Measurements from ENCODE around the gene HSPA4L.

Gene HSPA4L
- long read RNA-seq, donor 1, result 0 reads
- long read RNA-seq, donor 2, full-length matches to known transcripts, result 1 of 1 reads
- long read RNA-seq, donor 2, partial matches to known transcripts, result 0 of 1 reads
- long read RNA-seq, donor 2, other reads (novel, unspliced or antisense), result 0 of 1 reads
- long read RNA-seq, donor 3, full-length matches to known transcripts, result 1 of 1 reads
- long read RNA-seq, donor 3, partial matches to known transcripts, result 0 of 1 reads
- long read RNA-seq, donor 3, other reads (novel, unspliced or antisense), result 0 of 1 reads
- long read RNA-seq, donor 4, result 0 reads
- long read RNA-seq, donor 5, full-length matches to known transcripts, result 1 of 1 reads
- long read RNA-seq, donor 5, partial matches to known transcripts, result 0 of 1 reads
- long read RNA-seq, donor 5, other reads (novel, unspliced or antisense), result 0 of 1 reads
- long read RNA-seq, donor 6, full-length matches to known transcripts, result 1 of 1 reads
- long read RNA-seq, donor 6, partial matches to known transcripts, result 0 of 1 reads
- long read RNA-seq, donor 6, other reads (novel, unspliced or antisense), result 0 of 1 reads
- long read RNA-seq, donor 7, full-length matches to known transcripts, result 1 of 1 reads
- long read RNA-seq, donor 7, partial matches to known transcripts, result 0 of 1 reads
- long read RNA-seq, donor 7, other reads (novel, unspliced or antisense), result 0 of 1 reads
- long read RNA-seq, donor 8, result 0 reads

DNA sequence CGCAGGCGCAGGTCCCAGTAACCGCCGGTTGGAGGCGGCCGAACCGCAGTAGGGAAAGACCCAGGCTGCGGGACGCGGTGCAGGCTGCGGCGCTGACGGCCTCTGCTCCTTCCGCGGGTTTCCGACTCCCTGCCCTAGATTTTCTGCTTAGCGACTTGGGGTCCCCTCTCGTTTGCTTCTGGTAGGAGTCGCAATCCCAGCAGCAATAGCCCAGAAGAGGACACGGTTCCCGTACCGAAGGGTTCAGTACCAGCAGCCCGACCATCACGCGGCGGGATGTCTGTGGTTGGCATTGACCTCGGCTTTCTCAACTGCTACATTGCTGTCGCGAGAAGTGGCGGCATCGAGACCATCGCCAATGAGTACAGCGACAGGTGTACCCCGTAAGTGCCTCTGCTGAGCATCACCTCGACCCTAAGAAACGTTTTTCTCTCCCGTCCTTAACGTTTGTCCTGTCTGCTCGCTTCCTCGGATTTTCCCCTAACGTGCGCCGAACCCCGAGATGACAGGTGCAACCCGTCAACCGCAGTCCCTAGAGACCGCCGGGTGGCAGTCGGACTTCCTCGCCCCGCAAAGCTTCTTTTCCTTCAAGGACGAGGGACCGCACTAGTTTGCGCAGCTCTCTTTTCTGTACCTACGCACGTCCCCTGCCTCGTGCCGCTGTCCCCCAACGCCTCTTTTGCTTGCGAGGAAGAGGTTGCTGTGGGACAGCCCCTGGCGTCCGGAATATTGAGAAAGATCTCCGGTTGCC is at the start of gene HSPA4L:
HSPA4L (plus strand) TSS at position 48 of the 751 bp plus-strand sequence; CDS start at position 277, 229 bp downstream.
- peak; percentile 88 for DNase-seq

DNA sequence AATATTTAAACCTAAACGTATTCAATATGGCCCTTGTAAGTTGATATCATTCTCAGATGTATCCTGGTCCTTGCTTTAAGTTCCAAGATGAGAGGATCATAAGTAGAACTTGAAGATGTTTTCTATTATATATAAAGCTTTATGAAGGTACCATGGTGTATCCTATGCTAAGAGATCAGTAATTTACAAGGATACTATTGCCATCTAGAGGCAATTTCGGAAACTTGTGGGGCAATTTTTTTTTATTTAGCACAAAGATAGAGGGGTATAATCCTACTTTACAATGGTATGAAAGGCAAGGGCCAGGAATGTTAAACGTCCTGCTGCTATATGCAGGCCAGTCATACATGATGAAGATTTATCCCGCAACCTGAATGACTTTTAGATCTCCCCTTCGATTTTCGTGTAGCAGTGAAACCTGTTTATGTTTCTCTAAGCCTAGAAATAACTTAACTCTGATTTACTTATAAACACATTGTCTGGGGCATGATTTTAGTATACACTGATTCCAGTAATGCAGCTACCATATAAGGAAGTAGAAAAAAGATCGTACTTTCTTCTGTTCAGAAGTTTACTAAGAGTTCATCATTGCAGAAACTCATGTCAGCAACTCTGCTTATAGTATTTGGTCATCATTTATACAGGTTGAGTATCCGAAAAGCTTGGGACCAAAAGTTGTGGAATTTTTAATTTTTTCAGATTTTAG is 49.3 kb upstream of the HSPA4L start:
- DNase-seq, result peak; percentile 5

DNA sequence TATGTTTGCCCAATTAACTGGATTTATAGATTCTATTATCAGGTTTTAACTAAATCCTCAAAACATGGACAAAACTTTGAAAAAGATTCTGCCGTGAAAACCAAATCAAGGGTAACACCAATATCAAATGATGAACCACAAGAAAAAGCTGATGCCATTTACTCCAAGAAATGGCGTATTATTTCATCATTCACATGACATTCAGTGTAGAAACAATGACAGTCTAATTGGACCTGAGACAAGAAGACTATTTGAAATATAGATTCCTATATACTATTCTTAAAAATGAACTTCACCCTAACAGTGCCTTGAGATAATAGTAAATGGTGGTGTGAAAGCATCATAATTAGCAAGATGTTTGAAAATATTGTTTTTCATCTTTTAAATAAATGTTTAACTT is 47.1 kb upstream of the HSPA4L start:
- DNase-seq, result no peak

DNA sequence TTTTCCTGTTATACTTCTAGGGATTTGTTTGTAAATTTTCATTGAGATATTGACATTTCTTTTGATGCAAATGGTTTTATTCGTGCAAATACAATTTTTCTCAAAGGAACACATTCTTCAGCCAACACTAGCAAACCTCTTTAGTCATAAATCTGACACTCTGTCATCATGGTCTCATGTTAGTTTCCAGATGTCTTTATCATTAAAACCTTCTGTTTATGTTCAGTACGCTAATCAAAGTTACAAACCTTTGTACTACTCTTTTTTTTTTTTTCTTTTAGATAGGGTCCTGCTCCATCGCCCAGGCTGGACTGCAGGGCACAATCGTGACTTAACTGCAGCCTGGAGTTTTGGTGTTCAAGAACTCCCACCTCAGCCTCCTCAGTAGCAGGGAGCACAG is 44.8 kb upstream of the HSPA4L start:
- DNase-seq, result no peak

DNA sequence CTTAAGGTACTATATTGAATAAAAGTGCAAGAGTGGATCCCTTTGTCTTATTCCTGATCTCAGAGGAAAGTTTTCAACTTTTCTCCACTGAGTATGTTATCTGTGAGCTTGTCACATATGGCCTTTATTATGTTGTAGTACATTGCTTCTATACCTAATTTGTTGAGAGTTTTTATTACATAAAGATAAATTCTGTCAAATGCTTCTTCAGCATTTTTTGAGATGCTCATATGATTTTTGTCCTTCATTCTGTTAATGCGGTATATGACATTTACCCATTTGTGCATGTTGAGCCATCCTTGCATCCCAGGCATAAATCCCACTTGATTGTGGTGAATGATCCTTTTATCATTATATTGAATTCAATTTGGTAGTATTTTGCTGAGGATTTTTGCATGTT is 40.9 kb upstream of the HSPA4L start:
- no peak for DNase-seq

DNA sequence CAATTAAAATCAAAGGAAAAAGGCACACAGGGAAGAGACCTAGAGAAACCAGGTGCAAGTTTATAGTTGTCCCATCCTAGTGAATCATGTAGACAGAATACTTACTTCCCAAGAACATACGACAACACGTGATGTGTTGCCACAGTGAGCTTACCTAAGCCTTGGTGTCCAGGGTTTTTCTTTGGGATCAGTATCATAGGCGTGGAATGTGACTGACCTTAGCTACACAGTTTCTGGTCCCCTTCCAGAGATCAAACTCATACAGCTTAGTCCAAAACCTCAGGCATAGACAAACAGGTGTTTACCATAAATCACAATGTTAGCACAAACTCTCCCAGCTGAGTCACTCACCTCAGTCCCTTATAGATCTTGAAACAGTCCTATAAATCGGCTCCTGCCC is 34.2 kb upstream of the HSPA4L start:
- DNase-seq, result no peak

DNA sequence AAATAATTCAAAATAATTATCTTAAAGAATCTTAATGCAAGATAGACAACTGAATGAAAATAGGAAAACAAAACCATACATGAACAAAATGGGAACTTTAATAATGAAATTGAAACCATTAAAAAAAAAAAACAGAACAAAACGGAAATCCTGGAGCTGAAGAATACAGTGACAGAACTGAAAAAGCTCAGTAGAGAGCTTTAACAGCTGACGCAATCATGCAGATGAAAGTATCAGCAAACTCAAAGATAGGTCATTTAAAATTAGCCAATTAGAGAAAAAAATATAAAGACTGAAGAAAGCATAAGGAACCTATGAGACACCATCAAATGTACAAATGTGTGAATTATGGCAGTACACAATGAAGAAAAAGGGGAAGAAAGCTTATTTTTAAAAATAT is 33.2 kb upstream of the HSPA4L start:
- DNase-seq, result no peak

DNA sequence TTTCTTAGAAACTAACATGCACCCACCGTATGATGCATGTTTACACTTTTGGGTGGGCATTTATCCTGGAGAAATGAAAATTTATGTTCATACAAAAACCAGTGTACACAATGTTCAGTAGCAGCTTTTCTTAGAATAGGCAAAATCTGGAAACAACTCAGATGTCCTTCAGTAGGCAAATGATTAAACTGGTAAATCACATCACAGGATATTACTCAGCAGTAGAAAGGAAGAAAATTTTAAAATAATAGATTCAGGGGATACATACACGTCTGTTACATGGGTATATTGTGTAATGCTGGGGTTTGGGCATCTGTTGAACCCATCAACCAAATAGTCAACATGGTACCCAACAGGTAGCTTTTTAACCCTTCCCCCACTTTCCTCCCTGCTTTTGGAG is 25.2 kb upstream of the HSPA4L start:
- no peak for DNase-seq

DNA sequence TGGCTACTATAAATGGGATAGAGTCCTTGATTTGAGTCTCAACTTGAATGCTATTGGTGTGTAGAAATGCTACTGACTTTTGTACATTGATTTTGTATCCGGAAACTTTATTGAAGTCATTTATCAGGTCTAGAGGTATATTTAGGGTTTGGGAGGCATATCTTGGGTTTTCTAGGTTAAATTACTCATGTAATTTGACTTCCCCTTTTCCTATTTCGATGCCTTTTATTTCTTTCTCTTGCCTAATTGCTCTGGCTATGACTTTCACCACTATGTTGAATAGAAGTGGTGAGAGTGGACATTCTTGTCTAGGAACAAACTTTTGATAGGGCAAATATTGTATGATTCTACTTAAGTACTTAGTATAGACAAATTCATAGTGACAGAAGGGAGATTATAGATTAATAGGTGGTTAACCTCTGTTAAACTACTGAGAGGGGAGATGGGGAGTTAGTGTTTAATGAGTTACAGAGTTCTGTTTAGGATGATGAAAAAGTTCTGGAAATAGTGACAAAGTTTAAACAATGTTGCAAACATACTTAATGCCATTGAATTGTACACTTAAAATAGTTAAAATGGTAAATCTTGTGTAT is 22.8 kb upstream of the HSPA4L start:
- DNase-seq, result no peak

DNA sequence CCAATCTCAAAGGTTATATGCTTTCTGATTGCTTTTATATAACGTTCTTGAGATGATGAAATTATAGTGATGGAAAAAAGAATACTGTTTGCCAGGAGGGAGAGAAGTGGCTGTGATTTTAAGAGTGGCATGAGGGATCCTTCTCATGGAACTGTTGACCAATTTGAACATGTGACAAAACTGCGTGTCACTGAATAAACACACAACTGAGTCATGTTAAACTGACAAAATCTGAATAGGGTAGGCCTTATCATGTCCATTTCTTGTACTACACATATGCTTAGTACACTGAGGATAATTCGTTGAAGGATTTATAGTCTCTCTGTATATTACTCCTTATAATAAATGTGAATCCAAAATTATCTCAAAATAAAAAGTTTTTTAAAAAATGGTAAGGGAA is 22.2 kb upstream of the HSPA4L start:
- no peak for DNase-seq

DNA sequence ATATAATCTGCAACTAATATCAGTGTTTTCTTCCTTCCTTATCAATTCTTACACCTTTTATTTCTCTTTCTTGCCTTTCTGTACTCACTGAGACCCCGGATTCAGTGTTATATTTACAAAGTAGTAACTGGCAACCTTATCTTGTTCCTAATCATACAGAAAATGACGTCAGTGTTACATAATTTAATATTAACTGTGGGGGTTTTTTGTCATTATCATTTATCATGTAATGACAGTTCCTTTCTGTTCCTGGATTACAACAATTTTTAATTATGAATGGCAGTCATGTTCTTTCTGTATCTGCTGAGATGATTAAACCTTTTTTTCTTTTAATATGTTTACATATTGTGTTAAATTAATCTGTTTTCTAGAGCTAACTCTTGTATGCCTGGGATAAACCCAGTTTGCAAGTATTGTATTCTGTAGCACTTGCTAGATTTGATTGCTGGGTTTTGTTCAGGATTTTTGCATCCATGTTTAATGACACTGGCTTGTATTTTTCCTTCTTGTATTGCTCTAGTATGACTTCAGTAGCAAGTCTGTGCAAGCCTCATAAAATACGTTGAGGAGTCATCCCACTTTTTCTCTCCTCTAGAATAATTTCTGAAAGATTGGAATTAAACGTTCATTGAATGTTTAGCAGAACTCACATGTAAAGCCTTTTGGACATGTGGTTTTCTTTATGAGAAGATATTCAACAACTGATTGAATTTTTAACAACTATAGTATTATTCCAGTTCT is 10.4 kb upstream of the HSPA4L start:
- no peak for DNase-seq

DNA sequence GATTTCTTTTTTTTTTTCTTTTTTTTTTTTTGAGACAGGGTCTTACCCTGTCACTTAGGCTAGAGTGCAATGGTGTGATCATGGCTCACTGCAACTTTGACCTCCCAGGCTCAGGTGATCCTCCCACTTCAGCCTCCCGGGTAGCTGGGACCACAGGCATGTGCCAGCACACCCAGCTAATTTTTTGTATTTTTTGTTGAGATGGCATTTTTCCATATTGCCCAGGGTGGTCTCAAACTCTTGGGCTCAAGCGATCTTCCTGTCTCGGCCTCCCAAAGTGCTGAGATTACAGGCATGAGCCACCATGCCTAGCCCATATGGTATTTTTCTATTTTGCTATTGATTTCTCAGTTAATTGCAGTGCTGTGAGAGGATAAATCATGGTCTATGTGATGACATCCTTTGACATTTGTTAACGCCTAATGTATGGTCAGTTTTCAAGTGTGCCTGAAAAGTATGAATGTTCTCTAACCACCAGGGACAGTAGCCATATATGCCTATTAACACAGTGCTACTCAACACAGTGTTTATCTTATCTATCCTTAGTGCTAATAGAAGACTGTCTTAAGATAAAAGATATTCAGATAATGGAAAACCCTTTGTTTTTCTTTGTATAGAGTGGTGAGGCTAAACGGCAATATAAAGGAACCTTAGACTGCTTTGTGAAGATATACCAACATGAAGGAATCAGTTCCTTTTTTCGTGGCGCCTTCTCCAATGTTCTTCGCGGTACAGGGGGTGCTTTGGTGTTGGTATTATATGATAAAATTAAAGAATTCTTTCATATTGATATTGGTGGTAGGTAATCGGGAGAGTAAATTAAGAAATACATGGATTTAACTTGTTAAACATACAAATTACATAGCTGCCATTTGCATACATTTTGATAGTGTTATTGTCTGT is 9.1 kb upstream of the HSPA4L start:
- no peak for DNase-seq

DNA sequence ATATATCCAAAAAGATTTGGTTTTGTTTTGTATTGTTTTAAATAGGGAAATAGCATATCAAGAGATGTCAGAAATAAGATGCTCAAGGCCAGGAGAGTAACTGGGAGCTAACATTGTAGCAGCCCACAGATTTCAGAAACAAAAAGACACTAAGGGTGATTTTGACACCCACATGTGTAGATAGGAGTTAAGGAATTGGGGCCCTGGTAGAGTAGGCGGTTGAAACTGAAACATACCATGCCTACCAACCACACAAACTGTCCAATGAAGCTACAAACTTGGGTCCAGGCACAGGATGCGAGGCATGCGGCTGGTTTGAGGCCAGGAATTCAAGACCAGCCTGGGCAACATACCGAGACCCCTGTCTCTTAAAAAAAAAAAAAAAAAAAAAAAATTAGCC is 6.3 kb upstream of the HSPA4L start:
- DNase-seq, result no peak

DNA sequence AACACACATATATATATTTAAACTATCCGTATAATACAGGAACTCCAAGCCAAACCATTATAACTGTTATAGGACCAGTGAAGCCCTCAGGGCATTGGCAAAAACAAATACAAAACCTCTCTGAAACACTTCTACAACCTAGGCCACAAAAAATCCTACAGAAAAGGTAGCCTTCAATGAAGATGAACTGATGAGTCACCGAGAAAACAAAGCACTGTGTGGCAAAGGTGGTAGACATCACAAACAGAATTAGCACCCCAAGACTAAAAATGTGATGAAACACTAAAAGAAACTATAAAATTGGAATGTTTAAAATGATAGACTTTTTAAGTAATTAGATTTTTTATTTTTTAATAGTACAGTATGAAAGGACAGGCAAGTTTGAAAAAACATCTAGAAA is 5.5 kb upstream of the HSPA4L start:
- no peak for DNase-seq

DNA sequence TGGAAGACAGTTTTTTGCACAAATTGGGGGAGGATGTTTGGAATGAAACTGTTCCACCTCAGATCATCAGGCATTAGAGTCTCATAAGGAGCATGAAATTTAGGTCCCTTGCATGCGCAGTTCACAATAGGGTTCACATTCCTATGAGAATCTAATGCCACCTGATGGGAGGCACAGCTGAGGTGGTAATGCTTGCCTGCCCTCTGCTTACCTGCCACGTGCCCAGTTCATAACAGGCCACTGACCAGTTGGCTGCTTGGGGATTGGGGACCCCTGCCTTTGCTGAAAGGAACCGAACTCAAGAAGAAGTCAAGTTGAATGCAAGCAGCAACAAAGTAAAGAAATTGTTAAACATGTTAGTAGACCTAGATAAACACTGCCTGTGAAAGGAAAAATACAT is 4.6 kb upstream of the HSPA4L start:
- no peak for DNase-seq

DNA sequence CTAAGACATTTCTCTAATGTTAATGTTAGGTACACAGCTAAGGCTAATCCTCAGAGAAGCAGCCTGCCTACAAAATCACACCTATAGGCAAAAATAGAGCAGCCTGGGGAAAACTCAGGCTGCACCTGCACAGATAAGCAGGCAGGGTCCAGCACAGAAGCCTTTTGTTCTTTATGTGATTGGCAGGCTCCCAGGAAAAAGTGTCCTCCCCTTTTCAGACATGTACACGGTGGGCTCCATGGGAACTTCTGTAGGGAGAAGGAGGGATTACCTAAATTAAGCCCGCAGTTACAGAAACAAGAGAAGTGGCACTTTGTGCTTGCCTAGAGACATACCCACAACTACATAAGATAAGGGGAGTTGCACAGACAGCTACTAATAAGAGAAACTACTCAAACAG is 4.0 kb upstream of the HSPA4L start:
- no peak for DNase-seq

DNA sequence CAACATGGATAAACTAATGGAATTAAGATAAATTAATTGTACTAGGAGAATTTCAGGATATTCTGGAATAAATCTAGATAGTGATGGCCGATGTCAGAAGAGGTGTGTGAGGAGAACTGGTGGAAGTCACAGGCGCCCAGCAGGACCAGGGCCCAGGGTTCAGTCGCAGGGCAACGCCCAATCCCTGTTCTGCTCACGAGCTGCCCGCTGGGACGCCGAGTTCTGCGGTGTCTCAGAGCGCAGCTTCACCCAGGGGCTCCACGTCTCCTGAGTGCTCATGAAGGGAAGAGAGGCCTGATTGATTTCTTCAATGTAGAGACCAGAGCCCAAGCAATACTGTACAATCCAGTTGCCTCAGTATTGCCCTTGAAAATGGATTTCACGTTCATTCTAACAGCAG is 1.5 kb upstream of the HSPA4L start:
- no peak for DNase-seq

DNA sequence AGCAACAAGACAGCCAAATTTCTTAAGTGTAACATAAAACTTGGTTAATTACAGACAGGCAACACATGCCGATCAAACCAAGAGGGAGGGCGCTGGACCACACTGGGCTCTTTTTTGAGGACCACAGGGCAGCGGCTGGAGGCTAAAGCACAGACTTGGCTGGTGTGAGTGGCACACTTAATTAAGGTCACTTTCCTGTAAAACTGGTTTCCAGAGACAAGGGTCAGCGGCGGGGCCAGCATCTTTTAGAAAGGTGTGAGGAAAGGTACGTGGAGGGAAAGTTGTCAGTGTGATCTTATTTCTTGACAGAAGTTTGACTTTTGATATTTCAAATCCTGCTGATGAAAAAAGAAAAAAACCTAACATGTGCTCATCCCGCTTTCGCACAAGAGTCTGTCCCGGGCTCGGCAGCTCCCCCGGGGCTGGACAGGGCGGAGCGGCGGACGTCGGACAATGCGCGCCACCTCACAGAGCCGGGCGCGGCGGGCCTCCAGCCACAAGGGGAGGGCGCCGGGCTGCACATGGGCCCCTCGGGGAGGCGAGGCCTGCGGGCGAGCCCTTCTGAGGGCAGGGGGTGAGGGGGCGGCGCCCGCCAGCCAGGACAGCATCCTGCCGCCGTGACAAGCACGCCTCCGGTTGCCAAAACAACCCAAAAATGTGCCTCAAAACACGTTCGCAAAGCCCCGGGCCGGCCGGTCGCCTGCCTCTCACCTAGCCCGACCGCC is 660 bp upstream of the HSPA4L start:
- peak; percentile 78 for DNase-seq

DNA sequence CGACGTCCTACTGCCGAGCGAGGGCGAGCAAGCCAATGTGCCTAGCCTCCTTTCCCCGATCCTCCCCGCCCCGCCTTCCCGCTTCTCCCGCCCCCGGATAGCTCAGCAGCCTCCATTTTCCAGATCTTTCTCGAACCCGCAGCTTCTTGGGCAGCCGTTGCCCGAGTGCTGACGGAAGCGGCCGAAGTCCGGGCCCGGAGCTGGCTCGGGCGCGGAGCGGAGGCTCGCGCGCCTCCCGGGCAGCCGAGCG is 172 bp upstream of the HSPA4L start:
- no peak for DNase-seq
